OCI-LY1 (cell line): ENCODE measurements around the gene OLFML2B.

Experiments
- EZH2 ChIP-seq: fragments of 200-600 bp; sonication (generic), shearing (Covaris generic); IDR thresholded peaks from 2 replicates; pipeline ENCODE4 v1.8.0; 2017; ENCODE audit warnings: borderline replicate concordance, mixed run types, mild to moderate bottlenecking, antibody characterized with exemption, low read length, moderate library complexity, mixed read lengths
- TF ChIP-seq, protein P1 (sequence below): fragments of 200-600 bp; sonication (generic), shearing (Covaris generic); IDR thresholded peaks from 2 replicates; pipeline ENCODE4 v1.5.1; 2017; ENCODE audit warnings: mild to moderate bottlenecking, antibody characterized with exemption, low read length, moderate library complexity, mixed read lengths

DNA sequence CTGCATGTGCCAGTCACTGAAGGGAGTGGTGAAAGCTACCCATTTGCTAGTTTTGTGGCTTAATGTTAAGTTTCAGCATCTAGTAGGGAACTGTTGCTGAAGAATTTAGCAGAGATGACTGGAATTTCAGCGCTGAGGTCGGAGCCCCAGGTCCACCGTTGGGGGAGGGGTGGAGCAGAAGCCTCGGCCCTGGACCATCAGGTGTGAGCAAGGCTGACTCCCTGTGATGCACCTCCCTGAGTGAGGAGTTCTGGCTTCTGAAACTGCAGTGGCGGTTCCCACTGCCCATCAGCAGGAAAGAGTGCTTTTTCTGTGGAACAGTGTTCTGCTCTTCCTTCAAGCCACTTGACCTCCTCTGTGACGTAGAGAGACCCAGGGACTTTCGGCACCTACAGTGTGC lies 47.2 kb upstream of the OLFML2B start:
- TF ChIP-seq, protein P1, sequence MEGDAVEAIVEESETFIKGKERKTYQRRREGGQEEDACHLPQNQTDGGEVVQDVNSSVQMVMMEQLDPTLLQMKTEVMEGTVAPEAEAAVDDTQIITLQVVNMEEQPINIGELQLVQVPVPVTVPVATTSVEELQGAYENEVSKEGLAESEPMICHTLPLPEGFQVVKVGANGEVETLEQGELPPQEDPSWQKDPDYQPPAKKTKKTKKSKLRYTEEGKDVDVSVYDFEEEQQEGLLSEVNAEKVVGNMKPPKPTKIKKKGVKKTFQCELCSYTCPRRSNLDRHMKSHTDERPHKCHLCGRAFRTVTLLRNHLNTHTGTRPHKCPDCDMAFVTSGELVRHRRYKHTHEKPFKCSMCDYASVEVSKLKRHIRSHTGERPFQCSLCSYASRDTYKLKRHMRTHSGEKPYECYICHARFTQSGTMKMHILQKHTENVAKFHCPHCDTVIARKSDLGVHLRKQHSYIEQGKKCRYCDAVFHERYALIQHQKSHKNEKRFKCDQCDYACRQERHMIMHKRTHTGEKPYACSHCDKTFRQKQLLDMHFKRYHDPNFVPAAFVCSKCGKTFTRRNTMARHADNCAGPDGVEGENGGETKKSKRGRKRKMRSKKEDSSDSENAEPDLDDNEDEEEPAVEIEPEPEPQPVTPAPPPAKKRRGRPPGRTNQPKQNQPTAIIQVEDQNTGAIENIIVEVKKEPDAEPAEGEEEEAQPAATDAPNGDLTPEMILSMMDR = no peak
- TF ChIP-seq EZH2 = no peak
